A549 (cell line): Measurements from ENCODE around the gene TRAF3IP1. TPM values are rescaled to one million over a fixed set of nuclear protein-coding genes. Genes with fewer than 3 reads are reported as not detected.
A peak's percentile ranks its signal among the peaks of the same experiment; 100 is the strongest.

Experiments
- ATAC-seq, 2 experiments: fragments of 200-7000 bp in 1 of 2; fragments of >200 bp in 1 of 2; cut with Nextera tagmentation in 1 of 2; cut with Tn5 transposase in 1 of 2; 3 replicates each; pipeline versions ENCODE4 v1.8.0 to v1.9.1; 2018 to 2020; ENCODE audit warnings: mild to moderate bottlenecking in 1 of 2, moderate library complexity in 1 of 2
- CTCF ChIA-PET: fragments of 300-600 bp; sonication (Branson Sonifier 250); formaldehyde crosslinking; extraction: SDS; loops from one replicate; lab custom pipeline; 2021; ENCODE audit warnings: antibody characterized with exemption, inconsistent platforms; lab: Yijun Ruan, JAX
- POLR2A ChIA-PET: fragments of 350-600 bp; formaldehyde crosslinking; extraction: SDS; loops from one replicate; lab custom pipeline; 2021; ENCODE audit warnings: antibody characterized with exemption, inconsistent platforms; lab: Yijun Ruan, JAX
- DNase-seq, 2 experiments: peaks; one replicate each; pipeline versions ENCODE4 v3.0.0 to v3.0.0-alpha.2; 2011 to 2016; ENCODE audit warnings: low read depth in 1 of 2, low spot score in 1 of 2
- FAIRE-seq: peaks from 2 replicates; lab custom pipeline; 2011; peaks lifted over from hg19 to GRCh38; lab: Jason Lieb, UNC
- H3K27ac ChIP-seq, 2 experiments: fragments of >200 bp; sonication (Bioruptor Twin); formaldehyde crosslinking; 3 replicates each; pipeline ENCODE4 v1.5.1; 2016 to 2017
- H3K4me1 ChIP-seq: fragments of >200 bp; sonication (Bioruptor Twin); formaldehyde crosslinking; 3 replicates; pipeline ENCODE4 v1.6.1; 2016
- H3K4me2 ChIP-seq: fragments of >200 bp; sonication (Bioruptor Twin); formaldehyde crosslinking; 3 replicates; pipeline ENCODE4 v1.6.1; 2016
- H3K4me3 ChIP-seq: fragments of >200 bp; sonication (Bioruptor Twin); formaldehyde crosslinking; 3 replicates; pipeline ENCODE4 v1.5.1; 2016
- H3K9me3 ChIP-seq: fragments of >200 bp; sonication (Bioruptor Twin); formaldehyde crosslinking; 3 replicates; pipeline ENCODE4 v1.6.1; 2016
- BHLHE40 ChIP-seq: IDR thresholded peaks from 2 replicates; pipeline ENCODE4 v1.6.1; 2012; ENCODE audit warnings: low read depth, low read length, inconsistent platforms
- CBX8 ChIP-seq: fragments of 200-600 bp; sonication (generic); IDR thresholded peaks from 2 replicates; pipeline ENCODE4 v1.6.1; 2016
- CEBPB ChIP-seq, 2 experiments: fragments of >200 bp in 1 of 2; sonication (Bioruptor Twin) in 1 of 2; formaldehyde crosslinking in 1 of 2; IDR thresholded peaks; 2 replicates each; pipeline ENCODE4 v1.6.1; 2012 to 2016
- EP300 ChIP-seq, 2 experiments: fragments of >200 bp; sonication (Bioruptor Twin); formaldehyde crosslinking; IDR thresholded peaks; 2 replicates in 1 of 2; 3 replicates in 1 of 2; pipeline ENCODE4 v1.6.1; 2016 to 2017
- ESRRA ChIP-seq: fragments of 150-350 bp; IDR thresholded peaks from 2 replicates; pipeline ENCODE4 v1.6.1; 2014; ENCODE audit warnings: mild to moderate bottlenecking, low read length, borderline replicate concordance
- FOSB ChIP-seq: fragments of 250-450 bp; sonication (Bioruptor Pico); IDR thresholded peaks from 2 replicates; pipeline ENCODE4 v1.5.0; 2020; ENCODE audit warnings: mild to moderate bottlenecking, moderate library complexity
- GATA3 ChIP-seq: IDR thresholded peaks from 2 replicates; pipeline ENCODE4 v1.6.1; 2012; ENCODE audit warnings: borderline replicate concordance
- HDAC2 ChIP-seq: fragments of 200-600 bp; sonication (generic); IDR thresholded peaks from 2 replicates; pipeline ENCODE4 v1.6.1; 2016
- KDM5A ChIP-seq: fragments of 200-600 bp; sonication (generic); IDR thresholded peaks from 2 replicates; pipeline ENCODE4 v1.6.1; 2016; ENCODE audit warnings: antibody characterized with exemption, mild to moderate bottlenecking
- MYC ChIP-seq: IDR thresholded peaks from 2 replicates; pipeline ENCODE4 v1.6.1; 2012; ENCODE audit warnings: mild to moderate bottlenecking, inconsistent platforms, low read length, improper control_type of control experiment, borderline replicate concordance
- NR3C1 ChIP-seq: fragments of >200 bp; sonication (Bioruptor Twin); formaldehyde crosslinking; IDR thresholded peaks from 3 replicates; pipeline ENCODE4 v1.6.1; 2017
- RFX5 ChIP-seq: fragments of 450-650 bp; IDR thresholded peaks from 2 replicates; pipeline ENCODE4 v1.7.1; 2014; ENCODE audit warnings: antibody characterized with exemption, mild to moderate bottlenecking, moderate library complexity
- RNF2 ChIP-seq: fragments of 200-600 bp; sonication (generic); IDR thresholded peaks from 2 replicates; pipeline ENCODE4 v1.6.1; 2016; ENCODE audit warnings: low read depth, mild to moderate bottlenecking, antibody characterized with exemption, moderate library complexity, borderline replicate concordance
- ZFP36 ChIP-seq: fragments of 450-650 bp; IDR thresholded peaks from 2 replicates; pipeline ENCODE4 v1.6.1; 2014; ENCODE audit warnings: borderline replicate concordance; ENCODE audit not compliant: partially characterized antibody
- ZNF302 ChIP-seq: fragments of 250-450 bp; sonication (Bioruptor Pico); IDR thresholded peaks from 2 replicates; pipeline ENCODE4 v1.9.0; 2021; ENCODE audit warnings: inconsistent platforms, mild to moderate bottlenecking, moderate library complexity
- ZSCAN20 ChIP-seq: fragments of 250-450 bp; sonication (Bioruptor Pico); IDR thresholded peaks from 2 replicates; pipeline ENCODE4 v1.8.0; 2022; ENCODE audit warnings: mild to moderate bottlenecking, moderate library complexity
- WGBS: methylation state at CpG from one replicate; pipeline ENCODE4 v1.1.6; 2017; ENCODE audit errors: missing lambda C conversion rate; 5-methylcytosine and 5-hydroxymethylcytosine counted together
- polyA plus RNA-seq, 4 experiments: library from polyadenylated mRNA; depleted of rRNA in 3 of 4; stranded (reverse); fragments of >200 nt; fragmentation: RNase III in 1 of 4; extraction: RNeasy Plus Mini Kit Qiagen cat#74134 plus additional on column Dnase treatment in 1 of 4; gene quantifications; 2 replicates in 3 of 4; 3 replicates in 1 of 4; pipeline ENCODE4 v1.2.3, GENCODE V29; 2011 to 2017
- TF ChIP-seq, protein P1 (sequence below): fragments of 150-350 bp; IDR thresholded peaks from 2 replicates; pipeline ENCODE4 v1.6.1; 2014; ENCODE audit warnings: low read depth, mild to moderate bottlenecking, low read length
- TF ChIP-seq, protein P2 (sequence below): IDR thresholded peaks from 2 replicates; pipeline ENCODE4 v1.6.1; 2012; ENCODE audit warnings: low read depth, borderline replicate concordance

TRAF3IP1 gene
- polyA plus RNA-seq, 2 of the 4 experiments (the other 2 are of a cell fraction), result 10.6 to 19.2 TPM

DNA sequence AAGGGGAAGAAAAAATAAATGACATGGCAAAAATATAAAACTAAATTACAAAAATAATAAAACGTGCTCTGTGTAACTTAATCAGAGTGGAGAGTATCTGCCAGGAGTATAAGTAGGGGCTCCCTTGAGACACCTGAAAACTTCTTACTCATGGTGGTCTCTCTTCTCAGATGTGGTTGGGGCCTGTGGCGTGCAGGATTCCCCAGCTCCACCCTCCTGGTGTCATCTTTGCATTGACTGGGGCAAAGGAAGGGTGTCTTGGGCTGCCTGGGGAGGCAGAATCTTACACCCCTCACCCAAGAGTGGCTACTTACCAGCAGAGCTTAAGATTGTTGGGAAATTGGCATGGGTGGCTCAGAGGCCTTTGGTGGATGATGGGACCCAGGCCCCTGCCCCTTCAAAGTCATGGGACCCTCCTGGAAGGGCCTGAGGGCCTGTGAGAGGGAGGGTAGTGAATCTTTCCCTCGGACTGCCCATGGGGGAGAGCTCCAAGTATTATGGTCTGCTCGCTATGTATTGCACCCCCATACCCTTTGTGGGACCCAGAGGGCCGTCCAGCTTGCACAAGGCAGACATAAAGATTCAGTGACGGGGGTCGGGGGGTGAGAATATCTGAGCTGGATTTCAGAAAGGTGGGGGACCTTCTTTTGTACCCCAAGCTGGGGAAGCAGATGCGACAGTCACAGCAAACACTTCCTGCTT lies 6.9 kb upstream of the TRAF3IP1 start:
- H3K4me3 ChIP-seq, result no peak overlapping the region
- ATAC-seq, result no peak
- CTCF ChIA-PET, result interaction anchor here (1.0 to 2.0 kb wide), 4 partner anchors 22 to 50 kb away, joined by 3 to 6 read pairs (median 4); no protein-coding TSS in a partner anchor
- TF ChIP-seq ZSCAN20 (no peak), ZNF302 (CRISPR knock-in tag) (no peak), BHLHE40 (no peak), MYC (no peak)
- TF ChIP-seq, all 56 proteins: peak for 0
- no peaks in the 10 kb centered on the region for H3K9me3 ChIP-seq
- FAIRE-seq (no peak), DNase-seq (no peak)
- peaks cover 2% of the 10 kb centered on the region; the same call in 1 of the 3 replicates for H3K4me1 ChIP-seq
- peak overlapping the region in 1 of 2 experiments; percentile 40; a peak in 1 of 6 replicates for H3K27ac ChIP-seq
- POLR2A ChIA-PET, result no interaction called here
- no peak overlapping the region for H3K4me2 ChIP-seq
- WGBS, result 85% methylated on average over 8 of the region's 8 CpGs

DNA sequence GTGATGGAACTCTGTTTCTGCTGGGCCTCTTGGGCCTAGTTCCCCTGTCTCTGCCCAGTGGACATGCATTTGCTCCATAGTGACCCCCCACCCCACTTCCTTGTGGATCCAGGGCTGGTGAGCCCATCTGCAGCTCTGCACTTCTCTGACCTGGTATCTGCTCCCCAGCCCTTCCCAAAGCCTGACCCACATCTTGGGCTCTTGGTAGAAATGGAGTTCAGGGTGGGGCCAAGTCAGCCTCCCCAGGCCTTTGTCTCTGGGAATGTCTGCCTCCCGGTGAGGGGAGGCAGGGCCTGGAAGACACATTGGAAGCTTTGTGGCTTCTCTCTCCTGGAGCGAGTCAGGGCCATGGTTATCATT lies 6.3 kb upstream of the TRAF3IP1 start:
- no peak overlapping the region for H3K27ac ChIP-seq

DNA sequence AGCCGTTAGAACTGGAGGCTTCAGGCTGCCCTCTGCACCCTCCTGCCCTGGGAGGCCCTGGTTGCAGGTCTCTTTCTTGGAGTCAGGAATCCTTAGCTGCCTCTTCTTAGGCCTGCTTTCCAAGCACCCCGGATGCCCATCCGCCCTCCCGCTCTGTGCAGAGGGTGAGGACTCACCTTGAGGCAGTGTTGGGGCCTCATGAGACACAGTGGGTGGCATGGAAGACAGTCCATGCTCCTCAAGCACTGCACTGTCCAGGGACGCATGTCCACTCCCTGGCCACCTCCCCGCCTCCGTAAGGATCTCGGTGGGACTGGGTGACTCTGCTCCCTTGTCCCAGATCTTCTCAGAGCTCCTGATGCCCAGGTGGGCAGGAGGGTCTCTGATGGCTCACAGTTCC lies 5.7 kb upstream of the TRAF3IP1 start:
- FAIRE-seq (no peak), DNase-seq (no peak), ATAC-seq (peak; percentile 30 to 31; a peak in 3 of 6 replicates)
- POLR2A ChIA-PET, result no interaction called here
- Histone ChIP-seq H3K4me1 (0 out of 3 replicates have a peak, but pooled peaks cover 1% of the 10 kb centered on the region), H3K4me2 (no peak overlapping the region), H3K9me3 (no peaks in the 10 kb centered on the region), H3K27ac (no peak overlapping the region), H3K4me3 (no peak overlapping the region)
- TF ChIP-seq KDM5A (no peak), MYC (no peak), ZFP36 (no peak), GATA3 (no peak), CEBPB (IDR thresholded peaks at IDR 0.05) (no peak), HDAC2 (no peak), FOSB (no peak), EP300 (IDR thresholded peaks at IDR 0.05) (no peak), ESRRA (no peak), RNF2 (no peak), CBX8 (no peak), RFX5 (no peak)
- TF ChIP-seq, protein P1, sequence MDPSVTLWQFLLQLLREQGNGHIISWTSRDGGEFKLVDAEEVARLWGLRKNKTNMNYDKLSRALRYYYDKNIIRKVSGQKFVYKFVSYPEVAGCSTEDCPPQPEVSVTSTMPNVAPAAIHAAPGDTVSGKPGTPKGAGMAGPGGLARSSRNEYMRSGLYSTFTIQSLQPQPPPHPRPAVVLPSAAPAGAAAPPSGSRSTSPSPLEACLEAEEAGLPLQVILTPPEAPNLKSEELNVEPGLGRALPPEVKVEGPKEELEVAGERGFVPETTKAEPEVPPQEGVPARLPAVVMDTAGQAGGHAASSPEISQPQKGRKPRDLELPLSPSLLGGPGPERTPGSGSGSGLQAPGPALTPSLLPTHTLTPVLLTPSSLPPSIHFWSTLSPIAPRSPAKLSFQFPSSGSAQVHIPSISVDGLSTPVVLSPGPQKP, result no peak
- TF ChIP-seq, protein P2, sequence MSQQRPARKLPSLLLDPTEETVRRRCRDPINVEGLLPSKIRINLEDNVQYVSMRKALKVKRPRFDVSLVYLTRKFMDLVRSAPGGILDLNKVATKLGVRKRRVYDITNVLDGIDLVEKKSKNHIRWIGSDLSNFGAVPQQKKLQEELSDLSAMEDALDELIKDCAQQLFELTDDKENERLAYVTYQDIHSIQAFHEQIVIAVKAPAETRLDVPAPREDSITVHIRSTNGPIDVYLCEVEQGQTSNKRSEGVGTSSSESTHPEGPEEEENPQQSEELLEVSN, result no peak
- CTCF ChIA-PET, result interaction anchor here (1.0 to 2.0 kb wide), 3 partner anchors 15 to 49 kb away, joined by 3 to 6 read pairs (median 4); no protein-coding TSS in a partner anchor
- 90% methylated on average over 8 of the region's 8 CpGs for WGBS

More for the DNA sequence above, 6.3 kb upstream of the TRAF3IP1 start:
- TF ChIP-seq NR3C1, result no peak
- no peak for TF ChIP-seq RFX5
- TF ChIP-seq, protein P1, result no peak
- no peak for TF ChIP-seq FOSB
- TF ChIP-seq CEBPB (IDR thresholded peaks at IDR 0.05), result no peak
- ChIA-PET CTCF (interaction anchor here (1.0 to 2.0 kb wide), 4 partner anchors 14 to 51 kb away, joined by 3 to 6 read pairs (median 4); no protein-coding TSS in a partner anchor), POLR2A (no interaction called here)
- DNase-seq (no peak), FAIRE-seq (no peak), ATAC-seq (no peak)
- Histone ChIP-seq H3K4me2 (no peak overlapping the region), H3K9me3 (no peaks in the 10 kb centered on the region), H3K4me3 (no peak overlapping the region), H3K4me1 (no peaks in the 10 kb centered on the region)
- WGBS, result 98% methylated on average over 2 of the region's 2 CpGs
